ENCODE results near the gene CALML6.

- TF ChIP-seq CTCF (conservative IDR thresholded peaks at IDR 0.05; ENCODE audit: low read depth in 2 of 2), result no peak
- no peak for TF ChIP-seq ZNF114 (CRISPR knock-in tag; IDR thresholded peaks at IDR 0.05)
- no peak for TF ChIP-seq POLR2AphosphoS5 (IDR thresholded peaks at IDR 0.05; ENCODE audit: low read depth)
- TF ChIP-seq REST (IDR thresholded peaks at IDR 0.05; ENCODE audit: unreplicated experiment), result no peak
- TF ChIP-seq JUNB (IDR thresholded peaks at IDR 0.05; ENCODE audit: unreplicated experiment), result no peak
- no peak for TF ChIP-seq STAT1 (IDR thresholded peaks at IDR 0.05; ENCODE audit: unreplicated experiment)
- no peak for TF ChIP-seq EZH2phosphoT487 (IDR thresholded peaks at IDR 0.05; ENCODE audit: unreplicated experiment)
- no peak for TF ChIP-seq ZNF462 (CRISPR knock-in tag; IDR thresholded peaks at IDR 0.05)
These were observed 31.5 kb downstream of the CALML6 start for GRCh38 chr1:1946540-1946939.

Measured in GM23338 (cell line).